ENCODE measurements around the gene FNDC1. TPM values are rescaled to one million over a fixed set of nuclear protein-coding genes. Genes with fewer than 3 reads are reported as not detected.

Gene FNDC1
- total RNA-seq, 2 experiments from 2014 or later, result not detected

GRCh38 chr6:159302594-159302992 lies 133.4 kb downstream of the FNDC1 start:
- no peak for ATAC-seq (ENCODE audit: low read depth)
- Mint-ChIP-seq H3K27ac (no peak overlapping the region), H3K27me3 (peaks cover 21% of the 10 kb centered on the region), H3K4me3 (no peak overlapping the region), H3K9me3 (no peaks in the 10 kb centered on the region), H3K36me3 (no peaks in the 10 kb centered on the region), H3K4me1 (no peaks in the 10 kb centered on the region)
- no peak for DNase-seq
- POLR2A ChIA-PET, result no interaction called here

GRCh38 chr6:159303159-159303558 lies 134.0 kb downstream of the FNDC1 start:
- Mint-ChIP-seq H3K27me3 (peaks cover 18% of the 10 kb centered on the region), H3K27ac (no peak overlapping the region), H3K4me3 (no peak overlapping the region), H3K9me3 (no peaks in the 10 kb centered on the region), H3K36me3 (no peaks in the 10 kb centered on the region), H3K4me1 (no peaks in the 10 kb centered on the region)
- POLR2A ChIA-PET, result no interaction called here
- DNase-seq (no peak), ATAC-seq (ENCODE audit: low read depth) (no peak)

GRCh38 chr6:159303784-159304183 lies 134.6 kb downstream of the FNDC1 start:
- no peaks in the 10 kb centered on the region for H3K4me1 Mint-ChIP-seq
- POLR2A ChIA-PET, result no interaction called here
- no peaks in the 10 kb centered on the region for H3K36me3 Mint-ChIP-seq
- no peak overlapping the region for H3K4me3 Mint-ChIP-seq
- ATAC-seq (ENCODE audit: low read depth), result no peak
- no peaks in the 10 kb centered on the region for H3K9me3 Mint-ChIP-seq
- peaks cover 18% of the 10 kb centered on the region for H3K27me3 Mint-ChIP-seq
- no peak overlapping the region for H3K27ac Mint-ChIP-seq
- DNase-seq, result no peak

GRCh38 chr6:159304641-159305040 lies 135.4 kb downstream of the FNDC1 start:
- Mint-ChIP-seq H3K36me3 (no peaks in the 10 kb centered on the region), H3K9me3 (no peaks in the 10 kb centered on the region), H3K4me3 (no peak overlapping the region), H3K4me1 (no peaks in the 10 kb centered on the region), H3K27ac (no peak overlapping the region), H3K27me3 (peaks cover 18% of the 10 kb centered on the region)
- no peak for ATAC-seq (ENCODE audit: low read depth)
- POLR2A ChIA-PET, result no interaction called here
- no peak for DNase-seq

GRCh38 chr6:159305159-159305558 lies 136.0 kb downstream of the FNDC1 start:
- no peak overlapping the region for H3K4me3 Mint-ChIP-seq
- DNase-seq (no peak), ATAC-seq (ENCODE audit: low read depth) (no peak)
- H3K4me1 Mint-ChIP-seq, result no peaks in the 10 kb centered on the region
- H3K36me3 Mint-ChIP-seq, result no peaks in the 10 kb centered on the region
- no peak overlapping the region for H3K27ac Mint-ChIP-seq
- POLR2A ChIA-PET, result no interaction called here
- H3K9me3 Mint-ChIP-seq, result no peaks in the 10 kb centered on the region
- H3K27me3 Mint-ChIP-seq, result peaks cover 18% of the 10 kb centered on the region

- DNase-seq (no peak), ATAC-seq (ENCODE audit: low read depth) (no peak)
- H3K27me3 Mint-ChIP-seq, result peaks cover 18% of the 10 kb centered on the region
- POLR2A ChIA-PET, result no interaction called here
- no peaks in the 10 kb centered on the region for H3K36me3 Mint-ChIP-seq
- no peak overlapping the region for H3K4me3 Mint-ChIP-seq
- no peak overlapping the region for H3K27ac Mint-ChIP-seq
- no peaks in the 10 kb centered on the region for H3K9me3 Mint-ChIP-seq
- no peaks in the 10 kb centered on the region for H3K4me1 Mint-ChIP-seq
Observed at GRCh38 chr6:159305804-159306537, 136.8 kb downstream of the FNDC1 start.

GRCh38 chr6:159307246-159307790 lies 138.1 kb downstream of the FNDC1 start:
- DNase-seq (no peak), ATAC-seq (ENCODE audit: low read depth) (no peak)
- no peaks in the 10 kb centered on the region for H3K36me3 Mint-ChIP-seq
- no peak overlapping the region for H3K27ac Mint-ChIP-seq
- no peaks in the 10 kb centered on the region for H3K4me1 Mint-ChIP-seq
- H3K27me3 Mint-ChIP-seq, result peaks cover 18% of the 10 kb centered on the region
- POLR2A ChIA-PET, result no interaction called here
- H3K9me3 Mint-ChIP-seq, result no peaks in the 10 kb centered on the region
- H3K4me3 Mint-ChIP-seq, result no peak overlapping the region

- Mint-ChIP-seq H3K9me3 (no peaks in the 10 kb centered on the region), H3K4me1 (no peaks in the 10 kb centered on the region), H3K36me3 (no peaks in the 10 kb centered on the region), H3K27me3 (peaks cover 18% of the 10 kb centered on the region), H3K4me3 (no peak overlapping the region), H3K27ac (no peak overlapping the region)
- ATAC-seq (ENCODE audit: low read depth), result no peak
- DNase-seq, result no peak
- POLR2A ChIA-PET, result interaction anchor here (0.7 kb wide), 1 partner anchor 110 kb away, joined by 3 read pairs; no protein-coding TSS in a partner anchor
Observed at GRCh38 chr6:159308198-159308597, 139.0 kb downstream of the FNDC1 start.

GRCh38 chr6:159309723-159310122 lies 140.5 kb downstream of the FNDC1 start:
- Mint-ChIP-seq H3K4me3 (no peak overlapping the region), H3K9me3 (no peaks in the 10 kb centered on the region), H3K36me3 (no peaks in the 10 kb centered on the region), H3K27me3 (peaks cover 16% of the 10 kb centered on the region), H3K4me1 (no peaks in the 10 kb centered on the region), H3K27ac (no peak overlapping the region)
- POLR2A ChIA-PET, result no interaction called here
- ATAC-seq (ENCODE audit: low read depth) (no peak), DNase-seq (no peak)

GRCh38 chr6:159311618-159312017 lies 142.4 kb downstream of the FNDC1 start:
- POLR2A ChIA-PET, result no interaction called here
- no peak for DNase-seq
- no peak for ATAC-seq (ENCODE audit: low read depth)
- Mint-ChIP-seq H3K27ac (no peak overlapping the region), H3K36me3 (no peaks in the 10 kb centered on the region), H3K4me1 (no peaks in the 10 kb centered on the region), H3K4me3 (no peak overlapping the region), H3K27me3 (no peaks in the 10 kb centered on the region), H3K9me3 (no peaks in the 10 kb centered on the region)

- Mint-ChIP-seq H3K9me3 (no peaks in the 10 kb centered on the region), H3K27ac (no peak overlapping the region), H3K27me3 (peaks cover 3% of the 10 kb centered on the region), H3K4me3 (no peak overlapping the region), H3K36me3 (no peaks in the 10 kb centered on the region), H3K4me1 (no peaks in the 10 kb centered on the region)
- no peak for ATAC-seq (ENCODE audit: low read depth)
- POLR2A ChIA-PET, result no interaction called here
- no peak for DNase-seq
Observed at GRCh38 chr6:159312206-159312605, 143.0 kb downstream of the FNDC1 start.

GRCh38 chr6:159313018-159313417 lies 143.8 kb downstream of the FNDC1 start:
- Mint-ChIP-seq H3K27ac (no peak overlapping the region), H3K4me1 (no peaks in the 10 kb centered on the region), H3K4me3 (no peak overlapping the region), H3K9me3 (no peaks in the 10 kb centered on the region), H3K27me3 (peaks cover 6% of the 10 kb centered on the region), H3K36me3 (no peaks in the 10 kb centered on the region)
- POLR2A ChIA-PET, result no interaction called here
- ATAC-seq (ENCODE audit: low read depth) (no peak), DNase-seq (no peak)

GRCh38 chr6:159315562-159315961 lies 146.4 kb downstream of the FNDC1 start:
- Mint-ChIP-seq H3K9me3 (no peaks in the 10 kb centered on the region), H3K4me3 (no peak overlapping the region), H3K36me3 (no peaks in the 10 kb centered on the region), H3K4me1 (no peaks in the 10 kb centered on the region), H3K27me3 (peaks cover 10% of the 10 kb centered on the region), H3K27ac (no peak overlapping the region)
- POLR2A ChIA-PET, result no interaction called here
- DNase-seq, result no peak
- no peak for ATAC-seq (ENCODE audit: low read depth)

- ATAC-seq (ENCODE audit: low read depth) (no peak), DNase-seq (no peak)
- POLR2A ChIA-PET, result no interaction called here
- no peaks in the 10 kb centered on the region for H3K36me3 Mint-ChIP-seq
- peaks cover 13% of the 10 kb centered on the region for H3K27me3 Mint-ChIP-seq
- H3K4me3 Mint-ChIP-seq, result no peak overlapping the region
- H3K4me1 Mint-ChIP-seq, result no peaks in the 10 kb centered on the region
- H3K9me3 Mint-ChIP-seq, result no peaks in the 10 kb centered on the region
- no peak overlapping the region for H3K27ac Mint-ChIP-seq
Observed at GRCh38 chr6:159317430-159317829, 148.2 kb downstream of the FNDC1 start.
